Measurements from ENCODE around the gene MAD1L1. TPM values are rescaled to one million over a fixed set of nuclear protein-coding genes. Genes with fewer than 3 reads are reported as not detected.

Gene MAD1L1
- total RNA-seq, 2 donors from 2014 or later = 59.1 to 61.4 TPM

DNA sequence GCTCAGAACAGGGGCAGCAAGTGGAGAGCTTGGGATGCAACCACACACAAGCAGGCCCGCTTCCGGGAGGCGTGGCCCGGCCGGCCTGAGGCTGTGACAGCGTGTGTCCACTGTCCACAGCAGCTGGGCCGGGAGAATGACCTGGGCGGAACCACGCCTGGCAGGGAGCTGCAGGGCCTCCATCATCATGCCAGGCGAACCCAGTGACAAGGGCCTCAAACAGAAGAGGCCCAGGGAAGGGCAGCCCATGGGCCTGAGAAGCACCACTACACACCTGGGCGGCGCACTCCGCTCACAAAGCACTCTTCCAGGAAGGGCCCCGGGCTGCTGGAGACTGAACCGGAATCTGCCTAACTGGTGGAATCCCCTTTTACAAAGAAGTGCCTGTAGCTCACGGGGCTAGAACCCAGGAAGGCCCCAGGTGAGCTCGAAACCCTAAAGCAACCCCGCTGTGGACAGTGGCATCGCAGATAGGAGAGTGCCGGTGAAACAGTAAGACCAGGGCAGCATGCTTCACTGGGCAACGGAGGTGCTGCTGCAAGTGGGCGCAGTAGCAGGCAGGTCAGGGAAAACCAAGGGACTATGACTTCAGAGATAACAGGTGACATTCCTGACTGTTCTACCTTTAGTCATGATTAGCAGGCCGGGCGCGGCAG lies 66.0 kb downstream of the MAD1L1 start:
- H3K9me3 Mint-ChIP-seq = peaks cover 4% of the 10 kb centered on the region

DNA sequence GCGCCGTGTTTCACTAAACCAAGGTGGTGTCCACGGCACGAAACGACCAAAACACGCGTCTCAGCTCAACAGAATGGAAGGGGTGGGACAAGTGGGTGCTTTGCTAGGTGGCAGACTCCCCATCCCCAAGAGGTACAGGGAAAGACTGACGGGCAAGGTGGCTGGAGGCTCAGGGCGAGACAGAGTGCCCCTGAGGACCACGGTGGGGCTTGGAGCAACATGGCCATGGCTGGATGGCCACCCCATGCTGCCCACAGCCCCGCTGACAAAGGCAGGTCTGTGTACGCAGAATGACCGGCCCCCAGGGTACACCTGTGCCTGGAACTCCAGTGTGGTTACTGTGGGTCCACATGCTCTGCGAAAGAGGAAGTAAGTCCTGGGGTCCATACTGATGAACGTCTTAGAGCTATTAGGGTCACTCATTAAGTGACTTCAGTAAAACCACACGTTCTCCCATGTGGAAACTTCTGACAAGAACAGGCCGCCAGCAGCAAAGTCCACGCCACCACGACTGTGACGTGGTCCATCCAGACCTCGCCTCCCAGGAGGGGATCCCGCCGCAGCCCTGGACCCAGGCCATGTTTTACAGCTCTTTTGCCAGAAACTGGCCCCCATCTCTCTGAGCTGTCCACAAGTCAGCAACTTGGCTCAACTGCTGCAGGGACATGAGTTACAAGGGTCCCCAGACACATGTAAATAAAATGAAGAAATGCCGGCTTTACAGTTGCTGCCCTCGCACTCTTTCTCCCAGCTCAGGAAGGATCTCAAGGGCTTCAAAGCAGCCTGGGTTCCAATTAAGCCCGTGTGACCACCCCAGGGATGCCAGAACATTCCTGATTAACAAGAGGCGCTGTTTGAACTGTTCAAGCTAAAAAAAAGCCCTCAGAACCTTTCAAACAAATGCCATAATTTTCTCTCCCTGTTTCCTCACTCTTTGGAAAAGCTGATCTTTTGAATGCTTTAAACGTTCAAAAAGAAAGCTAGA lies 66.8 kb downstream of the MAD1L1 start:
- H3K9ac ChIP-seq (ENCODE audit: extremely low read depth, low read length, poor library complexity, severe bottlenecking) = no peak overlapping the region

More for the DNA sequence above, 66.0 kb downstream of the MAD1L1 start:
- Histone ChIP-seq H3K27me3 (ENCODE audit: control insufficient read depth, insufficient read depth, low read length, poor library complexity, severe bottlenecking) (no peaks in the 10 kb centered on the region), H3K27ac (ENCODE audit: low read depth, low read length) (no peak overlapping the region), H3K4me1 (ENCODE audit: control insufficient read depth, insufficient read depth, low read length) (peaks cover 6% of the 10 kb centered on the region), H3K9ac (ENCODE audit: extremely low read depth, low read length, poor library complexity, severe bottlenecking) (no peak overlapping the region), H3K36me3 (ENCODE audit: control insufficient read depth, insufficient read depth, low read length) (peaks cover 20% of the 10 kb centered on the region), H3K4me3 (ENCODE audit: low read length) (no peak overlapping the region), H3K9me3 (ENCODE audit: control insufficient read depth, low read length) (no peaks in the 10 kb centered on the region)
- 91 to 94% methylated on average over 21 to 25 of the region's 25 CpGs for WGBS, 2 experiments (ENCODE audit: insufficient coverage in 1 of 2, insufficient read length in 1 of 2)
- TF ChIP-seq, protein P1, sequence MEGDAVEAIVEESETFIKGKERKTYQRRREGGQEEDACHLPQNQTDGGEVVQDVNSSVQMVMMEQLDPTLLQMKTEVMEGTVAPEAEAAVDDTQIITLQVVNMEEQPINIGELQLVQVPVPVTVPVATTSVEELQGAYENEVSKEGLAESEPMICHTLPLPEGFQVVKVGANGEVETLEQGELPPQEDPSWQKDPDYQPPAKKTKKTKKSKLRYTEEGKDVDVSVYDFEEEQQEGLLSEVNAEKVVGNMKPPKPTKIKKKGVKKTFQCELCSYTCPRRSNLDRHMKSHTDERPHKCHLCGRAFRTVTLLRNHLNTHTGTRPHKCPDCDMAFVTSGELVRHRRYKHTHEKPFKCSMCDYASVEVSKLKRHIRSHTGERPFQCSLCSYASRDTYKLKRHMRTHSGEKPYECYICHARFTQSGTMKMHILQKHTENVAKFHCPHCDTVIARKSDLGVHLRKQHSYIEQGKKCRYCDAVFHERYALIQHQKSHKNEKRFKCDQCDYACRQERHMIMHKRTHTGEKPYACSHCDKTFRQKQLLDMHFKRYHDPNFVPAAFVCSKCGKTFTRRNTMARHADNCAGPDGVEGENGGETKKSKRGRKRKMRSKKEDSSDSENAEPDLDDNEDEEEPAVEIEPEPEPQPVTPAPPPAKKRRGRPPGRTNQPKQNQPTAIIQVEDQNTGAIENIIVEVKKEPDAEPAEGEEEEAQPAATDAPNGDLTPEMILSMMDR (conservative IDR thresholded peaks at IDR 0.05) = no peak
- Mint-ChIP-seq H3K27me3 (ENCODE audit: insufficient read depth) (no peaks in the 10 kb centered on the region), H3K36me3 (ENCODE audit: low read depth) (peaks cover 37% of the 10 kb centered on the region), H3K4me1 (peaks cover 21% of the 10 kb centered on the region), H3K4me3 (no peak overlapping the region), H3K27ac (peak overlapping the region; percentile 77)
- DNase-seq = peak; percentile 43

DNA sequence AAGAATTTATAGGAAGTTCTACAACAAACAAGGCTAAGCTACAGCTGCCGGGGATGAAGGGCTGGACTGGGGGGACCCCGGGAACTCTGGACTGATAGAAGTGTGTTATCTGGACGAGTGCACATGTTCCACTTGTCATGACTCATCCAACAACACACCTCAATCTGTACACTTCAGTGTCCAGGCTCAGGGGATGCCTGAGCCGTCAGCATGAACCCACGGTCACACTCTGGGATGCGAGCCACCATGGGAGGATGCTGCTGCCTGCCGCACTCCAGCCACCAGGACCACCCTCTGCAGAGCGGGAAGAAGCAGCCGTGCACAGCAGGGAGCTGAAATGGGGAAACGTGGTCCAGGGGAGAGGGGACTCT lies 67.5 kb downstream of the MAD1L1 start:
- Histone ChIP-seq H3K9me3 (ENCODE audit: control insufficient read depth, low read length) (no peaks in the 10 kb centered on the region), H3K27me3 (ENCODE audit: control insufficient read depth, insufficient read depth, low read length, poor library complexity, severe bottlenecking) (no peaks in the 10 kb centered on the region), H3K27ac (ENCODE audit: low read depth, low read length) (no peak overlapping the region), H3K4me1 (ENCODE audit: control insufficient read depth, insufficient read depth, low read length) (peaks cover 6% of the 10 kb centered on the region), H3K9ac (ENCODE audit: extremely low read depth, low read length, poor library complexity, severe bottlenecking) (no peak overlapping the region), H3K4me3 (ENCODE audit: low read length) (no peak overlapping the region), H3K36me3 (ENCODE audit: control insufficient read depth, insufficient read depth, low read length) (peaks cover 7% of the 10 kb centered on the region)
- peaks cover 12% of the 10 kb centered on the region for H3K9me3 Mint-ChIP-seq
- no peaks in the 10 kb centered on the region for H3K27me3 Mint-ChIP-seq (ENCODE audit: insufficient read depth)
- H3K4me3 Mint-ChIP-seq = no peak overlapping the region
- H3K4me1 Mint-ChIP-seq = peaks cover 21% of the 10 kb centered on the region
- peaks cover 34% of the 10 kb centered on the region for H3K36me3 Mint-ChIP-seq (ENCODE audit: low read depth)
- WGBS, 2 experiments (ENCODE audit: insufficient coverage in 1 of 2, insufficient read length in 1 of 2) = 91 to 97% methylated on average over 6 to 10 of the region's 10 CpGs
- TF ChIP-seq, protein P1 (conservative IDR thresholded peaks at IDR 0.05) = no peak
- no peak overlapping the region for H3K27ac Mint-ChIP-seq
- DNase-seq = no peak

More for the DNA sequence above, 66.8 kb downstream of the MAD1L1 start:
- peak overlapping the region; percentile 7 for H3K27ac Mint-ChIP-seq
- no peak overlapping the region for H3K4me3 Mint-ChIP-seq
- peaks cover 14% of the 10 kb centered on the region for H3K36me3 ChIP-seq (ENCODE audit: control insufficient read depth, insufficient read depth, low read length)
- no peaks in the 10 kb centered on the region for H3K27me3 Mint-ChIP-seq (ENCODE audit: insufficient read depth)
- H3K4me3 ChIP-seq (ENCODE audit: low read length) = no peak overlapping the region
- H3K36me3 Mint-ChIP-seq (ENCODE audit: low read depth) = peaks cover 40% of the 10 kb centered on the region
- TF ChIP-seq, protein P1 (conservative IDR thresholded peaks at IDR 0.05) = no peak
- peaks cover 6% of the 10 kb centered on the region for H3K4me1 ChIP-seq (ENCODE audit: control insufficient read depth, insufficient read depth, low read length)
- H3K27ac ChIP-seq (ENCODE audit: low read depth, low read length) = no peak overlapping the region
- peaks cover 21% of the 10 kb centered on the region for H3K4me1 Mint-ChIP-seq
- peaks cover 11% of the 10 kb centered on the region for H3K9me3 Mint-ChIP-seq
- H3K27me3 ChIP-seq (ENCODE audit: control insufficient read depth, insufficient read depth, low read length, poor library complexity, severe bottlenecking) = no peaks in the 10 kb centered on the region
- no peaks in the 10 kb centered on the region for H3K9me3 ChIP-seq (ENCODE audit: control insufficient read depth, low read length)
- WGBS, 2 experiments (ENCODE audit: insufficient coverage in 1 of 2, insufficient read length in 1 of 2) = 94% methylated on average over 26 to 28 of the region's 28 CpGs
- peak; percentile 32 for DNase-seq

All from endodermal cell (in vitro differentiated cells).